GM12878 (cell line): ENCODE data around the gene ATP1B1. TPM values are rescaled to one million over a fixed set of nuclear protein-coding genes. Genes with fewer than 3 reads are reported as not detected.

ENCODE experiments used
- BACH1 ChIP-seq: fragments of 450-650 bp; IDR thresholded peaks from 2 replicates; pipeline ENCODE4 v1.6.1; 2017; ENCODE audit warnings: mild to moderate bottlenecking, borderline replicate concordance
- BCL3 ChIP-seq: IDR thresholded peaks from 2 replicates; pipeline ENCODE4 v1.6.1; 2011; ENCODE audit warnings: borderline replicate concordance, low read depth, mild to moderate bottlenecking, moderate library complexity, low read length; ENCODE audit not compliant: insufficient read depth, poor library complexity, severe bottlenecking
- E4F1 ChIP-seq: fragments of 450-650 bp; IDR thresholded peaks from 2 replicates; pipeline ENCODE4 v1.6.1; 2018; ENCODE audit warnings: borderline replicate concordance, mild to moderate bottlenecking; ENCODE audit not compliant: partially characterized antibody
- FOXK2 ChIP-seq: fragments of 450-650 bp; IDR thresholded peaks from 2 replicates; pipeline ENCODE4 v1.6.1; 2017; ENCODE audit warnings: mild to moderate bottlenecking, moderate library complexity
- GABPA ChIP-seq: IDR thresholded peaks from 2 replicates; pipeline ENCODE4 v1.6.1; 2014; ENCODE audit warnings: antibody characterized with exemption, low read depth, mild to moderate bottlenecking, inconsistent platforms
- KDM1A ChIP-seq: fragments of 200-600 bp; sonication (generic); IDR thresholded peaks from 2 replicates; pipeline ENCODE4 v1.6.1; 2016; ENCODE audit warnings: borderline replicate concordance
- MTA2 ChIP-seq: fragments of 450-650 bp; IDR thresholded peaks from 2 replicates; pipeline ENCODE4 v1.6.1; 2016; ENCODE audit warnings: low read depth, mild to moderate bottlenecking, moderate library complexity
- NBN ChIP-seq: fragments of 450-650 bp; IDR thresholded peaks from 2 replicates; pipeline ENCODE4 v1.6.1; 2016
- NRF1 ChIP-seq: conservative IDR thresholded peaks from 2 replicates; pipeline ENCODE4 v1.6.1; 2011; ENCODE audit warnings: mild to moderate bottlenecking, low read depth, low read length, improper control_type of control experiment
- PAX8 ChIP-seq: fragments of 450-650 bp; IDR thresholded peaks from 2 replicates; pipeline ENCODE4 v1.6.1; 2017; ENCODE audit warnings: mild to moderate bottlenecking, moderate library complexity
- RFX5 ChIP-seq: IDR thresholded peaks from 2 replicates; pipeline ENCODE4 v1.6.1; 2011; ENCODE audit warnings: low read depth, low read length, improper control_type of control experiment
- SP1 ChIP-seq: IDR thresholded peaks from one replicate; pipeline ENCODE4 v1.6.1; 2011; ENCODE audit warnings: low read depth, low read length
- SUZ12 ChIP-seq: fragments of 200-600 bp; sonication (generic); IDR thresholded peaks from one replicate; pipeline ENCODE4 v1.6.1; 2018; ENCODE audit warnings: antibody characterized with exemption, mild to moderate bottlenecking; ENCODE audit not compliant: unreplicated experiment
- USF1 ChIP-seq: IDR thresholded peaks from 2 replicates; pipeline ENCODE4 v1.6.1; 2011; ENCODE audit warnings: borderline replicate concordance, low read depth, mild to moderate bottlenecking, moderate library complexity, mixed read lengths, low read length; ENCODE audit not compliant: insufficient read depth; ENCODE audit errors: extremely low read length
- ZNF217 ChIP-seq: fragments of 450-650 bp; IDR thresholded peaks from 2 replicates; pipeline ENCODE4 v1.6.1; 2017; ENCODE audit warnings: antibody characterized with exemption, mild to moderate bottlenecking
- ZNF24 ChIP-seq: fragments of 450-650 bp; IDR thresholded peaks from 2 replicates; pipeline ENCODE4 v1.6.1; 2017; ENCODE audit warnings: antibody characterized with exemption, mild to moderate bottlenecking
- ZSCAN29 ChIP-seq: fragments of 450-650 bp; IDR thresholded peaks from 2 replicates; pipeline ENCODE4 v1.6.1; 2017; ENCODE audit warnings: mild to moderate bottlenecking, moderate library complexity
- polyA plus RNA-seq, 11 experiments: library from polyadenylated mRNA; depleted of rRNA in 4 of 11; unstranded in 6 of 11; stranded (reverse) in 5 of 11; fragments of >200 nt; fragmentation: Nextera tagmentation in 4 of 11; fragmentation: Illumina TruSeq in 1 of 11; extraction: Ambion mirVana in 4 of 11; extraction: Trizol in 1 of 11; gene quantifications; 1 replicate in 1 of 11; 2 replicates in 10 of 11; pipeline versions ENCODE4 v1.2.1 to v1.2.3, GENCODE V29; 2011 to 2016; ENCODE audit warnings: inconsistent platforms in 2 of 11, missing spikeins in 2 of 11, low read depth in 1 of 11
- total RNA-seq, 4 experiments: library from RNA; depleted of rRNA in 3 of 4; stranded (reverse); fragments of >200 nt in 3 of 4; fragmentation: Illumina TruSeq in 1 of 4; extraction: Trizol in 1 of 4; gene quantifications; 2 replicates each; pipeline versions ENCODE4 v1.2.1 to v1.2.3, GENCODE V29; 2013 to 2021
- TF ChIP-seq, protein P1 (sequence below): fragments of 450-650 bp; conservative IDR thresholded peaks from 2 replicates; pipeline ENCODE4 v1.6.1; 2017; ENCODE audit warnings: mild to moderate bottlenecking, moderate library complexity
- TF ChIP-seq, protein P2 (sequence below): fragments of 450-650 bp; IDR thresholded peaks from 2 replicates; pipeline ENCODE4 v1.6.1; 2017; ENCODE audit warnings: mild to moderate bottlenecking
- TF ChIP-seq, protein P3 (sequence below): fragments of 450-650 bp; IDR thresholded peaks from 2 replicates; pipeline ENCODE4 v1.6.1; 2016; ENCODE audit warnings: mild to moderate bottlenecking

Gene ATP1B1
- total and polyA plus RNA-seq, 10 of the 15 experiments (the other 5 are each of a cell fraction or from before 2014, with no cell fraction given) = 0.84 to 14.0 (median 1.4) TPM

GRCh38 chr1:169138866-169139670, 32.6 kb downstream of the ATP1B1 start (continued):
- TF ChIP-seq, protein P1, sequence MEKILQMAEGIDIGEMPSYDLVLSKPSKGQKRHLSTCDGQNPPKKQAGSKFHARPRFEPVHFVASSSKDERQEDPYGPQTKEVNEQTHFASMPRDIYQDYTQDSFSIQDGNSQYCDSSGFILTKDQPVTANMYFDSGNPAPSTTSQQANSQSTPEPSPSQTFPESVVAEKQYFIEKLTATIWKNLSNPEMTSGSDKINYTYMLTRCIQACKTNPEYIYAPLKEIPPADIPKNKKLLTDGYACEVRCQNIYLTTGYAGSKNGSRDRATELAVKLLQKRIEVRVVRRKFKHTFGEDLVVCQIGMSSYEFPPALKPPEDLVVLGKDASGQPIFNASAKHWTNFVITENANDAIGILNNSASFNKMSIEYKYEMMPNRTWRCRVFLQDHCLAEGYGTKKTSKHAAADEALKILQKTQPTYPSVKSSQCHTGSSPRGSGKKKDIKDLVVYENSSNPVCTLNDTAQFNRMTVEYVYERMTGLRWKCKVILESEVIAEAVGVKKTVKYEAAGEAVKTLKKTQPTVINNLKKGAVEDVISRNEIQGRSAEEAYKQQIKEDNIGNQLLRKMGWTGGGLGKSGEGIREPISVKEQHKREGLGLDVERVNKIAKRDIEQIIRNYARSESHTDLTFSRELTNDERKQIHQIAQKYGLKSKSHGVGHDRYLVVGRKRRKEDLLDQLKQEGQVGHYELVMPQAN = no peak
- TF ChIP-seq BCL3 (peak; percentile 84), PAX8 (no peak), NBN (peak; percentile 29; the same call in 1 of the 2 replicates), NRF1 (no peak), SP1 (no peak), ZNF217 (peak; percentile 100), ZSCAN29 (no peak), E4F1 (no peak), SUZ12 (no peak), BACH1 (peak; percentile 96), FOXK2 (no peak), ZNF24 (peak; percentile 87), MTA2 (peak; percentile 96), USF1 (no peak), RFX5 (no peak), KDM1A (no peak), GABPA (peak; percentile 77)
- TF ChIP-seq, protein P2, sequence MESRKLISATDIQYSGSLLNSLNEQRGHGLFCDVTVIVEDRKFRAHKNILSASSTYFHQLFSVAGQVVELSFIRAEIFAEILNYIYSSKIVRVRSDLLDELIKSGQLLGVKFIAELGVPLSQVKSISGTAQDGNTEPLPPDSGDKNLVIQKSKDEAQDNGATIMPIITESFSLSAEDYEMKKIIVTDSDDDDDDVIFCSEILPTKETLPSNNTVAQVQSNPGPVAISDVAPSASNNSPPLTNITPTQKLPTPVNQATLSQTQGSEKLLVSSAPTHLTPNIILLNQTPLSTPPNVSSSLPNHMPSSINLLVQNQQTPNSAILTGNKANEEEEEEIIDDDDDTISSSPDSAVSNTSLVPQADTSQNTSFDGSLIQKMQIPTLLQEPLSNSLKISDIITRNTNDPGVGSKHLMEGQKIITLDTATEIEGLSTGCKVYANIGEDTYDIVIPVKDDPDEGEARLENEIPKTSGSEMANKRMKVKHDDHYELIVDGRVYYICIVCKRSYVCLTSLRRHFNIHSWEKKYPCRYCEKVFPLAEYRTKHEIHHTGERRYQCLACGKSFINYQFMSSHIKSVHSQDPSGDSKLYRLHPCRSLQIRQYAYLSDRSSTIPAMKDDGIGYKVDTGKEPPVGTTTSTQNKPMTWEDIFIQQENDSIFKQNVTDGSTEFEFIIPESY = no peak
- TF ChIP-seq, protein P3, sequence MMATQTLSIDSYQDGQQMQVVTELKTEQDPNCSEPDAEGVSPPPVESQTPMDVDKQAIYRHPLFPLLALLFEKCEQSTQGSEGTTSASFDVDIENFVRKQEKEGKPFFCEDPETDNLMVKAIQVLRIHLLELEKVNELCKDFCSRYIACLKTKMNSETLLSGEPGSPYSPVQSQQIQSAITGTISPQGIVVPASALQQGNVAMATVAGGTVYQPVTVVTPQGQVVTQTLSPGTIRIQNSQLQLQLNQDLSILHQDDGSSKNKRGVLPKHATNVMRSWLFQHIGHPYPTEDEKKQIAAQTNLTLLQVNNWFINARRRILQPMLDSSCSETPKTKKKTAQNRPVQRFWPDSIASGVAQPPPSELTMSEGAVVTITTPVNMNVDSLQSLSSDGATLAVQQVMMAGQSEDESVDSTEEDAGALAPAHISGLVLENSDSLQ = no peak
